Sigmoid colon (tissue), 4 donors: ENCODE measurements around the gene CWH43.

ENCODE experiments used
- EP300 ChIP-seq, 4 donors: sonication (generic); formaldehyde crosslinking; IDR thresholded peaks; one replicate each; pipeline ENCODE4 v1.6.1; 2017; ENCODE audit warnings: antibody characterized with exemption in 4 of 4
- POLR2AphosphoS5 ChIP-seq, 4 donors: sonication (generic); formaldehyde crosslinking; IDR thresholded peaks; one replicate each; pipeline ENCODE4 v1.6.1; 2017; ENCODE audit warnings: antibody characterized with exemption in 4 of 4

DNA sequence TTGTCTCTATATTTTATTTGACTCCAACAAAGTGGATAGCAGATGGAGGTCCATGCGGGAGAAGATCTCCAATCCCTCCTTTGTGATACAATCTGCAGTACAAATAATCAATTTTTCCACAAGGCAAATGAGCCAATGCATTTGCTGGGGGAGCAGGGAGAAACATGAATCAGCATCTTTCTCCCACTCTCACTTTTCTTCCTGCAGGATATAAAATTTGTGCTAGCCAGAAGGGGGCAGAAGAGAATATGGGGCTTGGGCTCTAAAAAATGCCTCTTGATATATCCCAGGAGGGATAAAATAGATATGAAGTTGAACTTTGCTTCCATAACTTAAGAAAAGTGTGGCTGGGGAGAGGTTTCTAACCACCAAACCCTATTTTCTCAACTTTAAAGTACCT is 38.3 kb upstream of the CWH43 start:
- no peak for TF ChIP-seq EP300 (IDR thresholded peaks at IDR 0.05)
- no peak for TF ChIP-seq POLR2AphosphoS5 (IDR thresholded peaks at IDR 0.05)
